NOMO-1 treated with dmso at 0.1 percent for 144 hours (cell line): ENCODE results near the gene SDK1.

Source experiments
- DNase-seq: peaks from one replicate; lab custom pipeline; 2025; ENCODE audit not compliant: unreplicated experiment; lab: John Stamatoyannopoulos, UW

Gene SDK1

GRCh38 chr7:4068286-4068685 is 767.2 kb downstream of the SDK1 start:
- no peak for DNase-seq

- DNase-seq: no peak
Measured at GRCh38 chr7:4069268-4070095, 768.4 kb downstream of the SDK1 start.

GRCh38 chr7:4070214-4070613 is 769.2 kb downstream of the SDK1 start:
- DNase-seq: no peak

- DNase-seq: no peak
Measured at GRCh38 chr7:4071370-4072058, 770.5 kb downstream of the SDK1 start.

GRCh38 chr7:4072161-4072925 is 771.3 kb downstream of the SDK1 start:
- no peak for DNase-seq

GRCh38 chr7:4073052-4073451 is 772.0 kb downstream of the SDK1 start:
- DNase-seq: no peak

- DNase-seq: no peak
Measured at GRCh38 chr7:4073750-4074149, 772.7 kb downstream of the SDK1 start.

- no peak for DNase-seq
Measured at GRCh38 chr7:4074407-4074806, 773.4 kb downstream of the SDK1 start.

- no peak for DNase-seq
Measured at GRCh38 chr7:4074994-4075393, 773.9 kb downstream of the SDK1 start.

GRCh38 chr7:4076701-4077294 is 775.7 kb downstream of the SDK1 start:
- no peak for DNase-seq

- DNase-seq: no peak
Measured at GRCh38 chr7:4077980-4078379, 776.9 kb downstream of the SDK1 start.

- no peak for DNase-seq
Measured at GRCh38 chr7:4078580-4078979, 777.5 kb downstream of the SDK1 start.

- DNase-seq: no peak
Measured at GRCh38 chr7:4079366-4079765, 778.3 kb downstream of the SDK1 start.

- no peak for DNase-seq
Measured at GRCh38 chr7:4079956-4080355, 778.9 kb downstream of the SDK1 start.

GRCh38 chr7:4080954-4081353 is 779.9 kb downstream of the SDK1 start:
- DNase-seq: no peak

GRCh38 chr7:4083513-4083912 is 782.5 kb downstream of the SDK1 start:
- DNase-seq: no peak

GRCh38 chr7:4084271-4084670 is 783.2 kb downstream of the SDK1 start:
- no peak for DNase-seq

GRCh38 chr7:4085937-4086691 is 785.1 kb downstream of the SDK1 start:
- DNase-seq: peak; percentile 23

- no peak for DNase-seq
Measured at GRCh38 chr7:4086723-4087122, 785.7 kb downstream of the SDK1 start.

GRCh38 chr7:4091767-4092166 is 790.7 kb downstream of the SDK1 start:
- DNase-seq: no peak

- no peak for DNase-seq
Measured at GRCh38 chr7:4093035-4093434, 792.0 kb downstream of the SDK1 start.
